Heart right ventricle (tissue), 16 donors: ENCODE results near the gene CD300H. TPM values are rescaled to one million over a fixed set of nuclear protein-coding genes. Genes with fewer than 3 reads are reported as not detected.

Experiments
- ATAC-seq, 8 donors: fragments of 200-7000 bp; cut with Tn5 transposase; one replicate each; pipeline ENCODE4 v1.9.1; 2020; ENCODE audit warnings: mild to moderate bottlenecking in 8 of 8, moderate library complexity in 8 of 8, moderate number of reproducible peaks in 1 of 8
- DNase-seq, 2 donors: peaks; one replicate each; pipeline ENCODE4 v3.0.0-alpha.2; 2020
- H3K27ac ChIP-seq, 10 donors: fragments of 200-600 bp; sonication (generic) in 2 of 10; one replicate each; pipeline versions ENCODE4 v1.5.0 to v1.8.0; 2020 to 2022; ENCODE audit warnings: mild to moderate bottlenecking in 3 of 10
- H3K27me3 ChIP-seq, 7 donors: fragments of 200-600 bp; one replicate each; pipeline ENCODE4 v1.8.0; 2021 to 2022; ENCODE audit warnings: mild to moderate bottlenecking in 2 of 7
- H3K36me3 ChIP-seq, 9 donors: fragments of 200-600 bp; sonication (generic) in 1 of 9; one replicate each; pipeline versions ENCODE4 v1.5.0 to v1.8.0; 2020 to 2022; ENCODE audit warnings: mild to moderate bottlenecking in 2 of 9
- H3K4me1 ChIP-seq, 9 donors: fragments of 200-600 bp; sonication (generic) in 1 of 9; one replicate each; pipeline versions ENCODE4 v1.5.0 to v1.8.0; 2020 to 2022; ENCODE audit warnings: mild to moderate bottlenecking in 4 of 9
- H3K4me3 ChIP-seq, 10 donors: fragments of 200-600 bp; sonication (generic) in 2 of 10; one replicate each; pipeline versions ENCODE4 v1.5.0 to v1.8.0; 2020 to 2022; ENCODE audit warnings: mild to moderate bottlenecking in 7 of 10, moderate library complexity in 2 of 10
- H3K9me3 ChIP-seq, 11 donors: fragments of 200-600 bp in 10 of 11; sonication (generic) in 2 of 11; one replicate each; pipeline versions ENCODE4 v1.5.0 to v1.8.0; 2013 to 2022; ENCODE audit warnings: mild to moderate bottlenecking in 2 of 11, control low read depth in 1 of 11, moderate library complexity in 1 of 11
- CTCF ChIP-seq, 9 donors: fragments of 200-600 bp; sonication (generic) in 2 of 9; IDR thresholded peaks; one replicate each; pipeline versions ENCODE4 v1.5.0 to v1.8.0; 2021 to 2022; ENCODE audit warnings: antibody characterized with exemption in 9 of 9, mild to moderate bottlenecking in 5 of 9, moderate library complexity in 1 of 9
- WGBS, 2 donors: extraction: QIAGEN DNeasy Blood & Tissue Kit; methylation state at CpG; one replicate each; pipeline ENCODE4 v1.1.7; 2013; ENCODE audit warnings: inconsistent platforms in 1 of 2; 5-methylcytosine and 5-hydroxymethylcytosine counted together
- intact Hi-C, 10 donors: fragments of 100-400 bp; cut with DNase I; formaldehyde crosslinking; loops; one replicate each; pipeline versions ENCODE4 v1.11.1 to v1.14.2; 2022
- polyA plus RNA-seq, 2 donors: library from polyadenylated mRNA; stranded (reverse); fragments of 200-250 nt; gene quantifications; one replicate each; pipeline ENCODE4 v1.2.3, GENCODE V29; 2013
- total RNA-seq, 10 donors: library from RNA; stranded (reverse); fragmentation: NEBNext Ultra II Directional in 3 of 10; extraction: Animal tissue kit (Norgen Biotek cat#: 25700) in 3 of 10; gene quantifications; one replicate each; pipeline versions ENCODE4 v1.2.1 to v1.2.4, GENCODE V29; 2021 to 2023
- donor health status: Arrhythmogenic right ventricular cardiomyopathy.
- donor health status: ischemic (EF 13 %, LVEDD 7.1; RV severe dilation, severe dysfunction).
- donor health status: healthy with polysubstance abuse.
- donor health status: DM: no; HTN: yes; CAD: no.
- donor health status: DM: no; HTN: no; CAD: no.
- donor health status: ischemic (EF 25% LVEDD 6.9; RV normal size, moderate dysfunction).
- donor health status: ischemic (EF 25% LVEDD 5.7; RV mildly dilated, moderate dysfunction).
- donor health status: healthy.
- donor health status: DM: yes; HTN: yes; CAD: no.
- donor health status: Ischemic cardiomyopathy.
- donor health status: ischemic (EF 35%, LVEDD 5.7; RV mildly dilated, moderate dysfunction).
- donor health status: nonischemic (EF 11% LVEDD 7.7; RV severe dilation, severe dysfunction).
- donor health status: DM: yes; HTN: yes; CAD: no.
- donor health status: PGD.
- donor health status: ischemic (EF 29% LVEDD 5.4; RV normal size, mild dysfunction).
- donor health status: nonischemic (EF 23%, LVEDD 6.1; RV moderate dilation, normal function).

CD300H gene
- total and polyA plus RNA-seq, 12 donors: 0.49 to 0.97 TPM; not detected in 10

GRCh38 chr17:74597069-74597790 lies 29.9 kb upstream of the CD300H start:
- no peak overlapping the region for H3K4me3 ChIP-seq
- no peak for TF ChIP-seq CTCF (IDR thresholded peaks at IDR 0.05)
- ATAC-seq (no peak), DNase-seq (no peak)
- no peaks in the 10 kb centered on the region for H3K36me3 ChIP-seq
- H3K4me1 ChIP-seq: peaks cover 0 to 32% (median 0%) of the 10 kb centered on the region in 9 donors
- H3K9me3 ChIP-seq: no peaks in the 10 kb centered on the region
- peaks cover 0 to 64% (median 40%) of the 10 kb centered on the region in 7 donors for H3K27me3 ChIP-seq
- intact Hi-C loops: no loop called here
- no peak overlapping the region for H3K27ac ChIP-seq
- WGBS, 2 donors: 68 to 70% methylated on average over 8 of the region's 8 CpGs

- no peak for TF ChIP-seq CTCF (IDR thresholded peaks at IDR 0.05)
- peaks cover 0 to 27% (median 0%) of the 10 kb centered on the region in 9 donors for H3K4me1 ChIP-seq
- no peaks in the 10 kb centered on the region for H3K36me3 ChIP-seq
- ATAC-seq: no peak
- 62 to 70% methylated on average over 6 of the region's 6 CpGs for WGBS, 2 donors
- H3K9me3 ChIP-seq: no peaks in the 10 kb centered on the region
- H3K27ac ChIP-seq: no peak overlapping the region
- DNase-seq: no peak
- H3K27me3 ChIP-seq: peaks cover 0 to 53% (median 33%) of the 10 kb centered on the region in 7 donors
- intact Hi-C loops: no loop called here
- H3K4me3 ChIP-seq: no peak overlapping the region
These were observed 27.9 kb upstream of the CD300H start for GRCh38 chr17:74595037-74595750.

- 72 to 77% methylated on average over 14 of the region's 14 CpGs for WGBS, 2 donors
- H3K9me3 ChIP-seq: peaks cover 0 to 5% (median 0%) of the 10 kb centered on the region in 11 donors
- DNase-seq (no peak), ATAC-seq (peak in 1 of 8 donors; percentile 41)
- H3K4me3 ChIP-seq: no peak within 1 kb of the TSS
- H3K27me3 ChIP-seq: peaks cover 0 to 41% (median 26%) of the 10 kb centered on the region in 7 donors
- H3K4me1 ChIP-seq: peaks cover 0 to 10% (median 0%) of the 10 kb centered on the region in 9 donors
- no peak for TF ChIP-seq CTCF (IDR thresholded peaks at IDR 0.05)
- no peaks in the 10 kb centered on the region for H3K36me3 ChIP-seq
- intact Hi-C loops: no loop called here
- H3K27ac ChIP-seq: no peak within 1 kb of the TSS
These were observed 25.0 kb upstream of the CD300H start, which contains the start of gene CD300LD for GRCh38 chr17:74592087-74592990. CD300LD (minus strand) TSS chr17:74592283; CDS start chr17:74592202, 81 bp downstream.

GRCh38 chr17:74591503-74591902 lies 24.2 kb upstream of the CD300H start:
- WGBS, 2 donors: 68 to 70% methylated on average over 1 of the region's 1 CpG
- intact Hi-C loops: no loop called here
- H3K4me3 ChIP-seq: no peak overlapping the region
- TF ChIP-seq CTCF (IDR thresholded peaks at IDR 0.05): no peak
- H3K27ac ChIP-seq: no peak overlapping the region
- DNase-seq (no peak), ATAC-seq (no peak)
- peaks cover 0 to 5% (median 0%) of the 10 kb centered on the region in 11 donors for H3K9me3 ChIP-seq
- H3K4me1 ChIP-seq: peaks cover 0 to 10% (median 0%) of the 10 kb centered on the region in 9 donors
- H3K36me3 ChIP-seq: no peaks in the 10 kb centered on the region
- peaks cover 0 to 36% (median 31%) of the 10 kb centered on the region in 7 donors for H3K27me3 ChIP-seq
